LHCN-M2 (cell line): ENCODE results near the gene FUT7. TPM values are rescaled to one million over a fixed set of nuclear protein-coding genes. Genes with fewer than 3 reads are reported as not detected.
"Not testable (repeated sequence)": the region's sequence is repeated elsewhere in the genome, so short reads cannot be mapped to it uniquely, and the experiment has no call there.

Source experiments
- DNase-seq: peaks from one replicate; pipeline ENCODE4 v3.0.0-alpha.2; 2012; ENCODE audit warnings: low read depth
- total RNA-seq: library from RNA; depleted of rRNA; stranded (reverse); fragments of >200 nt; gene quantifications from 2 replicates; pipeline ENCODE4 v1.2.3, GENCODE V29; 2014

The FUT7 gene
- total RNA-seq, 1 experiment from 2014 or later = not detected

GRCh38 chr9:137034039-137034708 is 2.3 kb upstream of the FUT7 start:
- DNase-seq = no peak

- not testable (repeated sequence) for DNase-seq
Observed at GRCh38 chr9:137033481-137033880, 1.6 kb upstream of the FUT7 start.

GRCh38 chr9:137032858-137033257 is 970 bp upstream of the FUT7 start:
- no peak for DNase-seq

- DNase-seq = no peak
Observed at GRCh38 chr9:137030538-137031527, 1.1 kb downstream of the FUT7 start.

- no peak for DNase-seq
Observed at GRCh38 chr9:137030006-137030405, 1.9 kb downstream of the FUT7 start.

- peak; percentile 50 for DNase-seq
Observed at GRCh38 chr9:137029058-137029936, 2.6 kb downstream of the FUT7 start.

GRCh38 chr9:137028263-137029057 is 3.4 kb downstream of the FUT7 start:
- peak; percentile 38 for DNase-seq

- no peak for DNase-seq
Observed at GRCh38 chr9:137027369-137028262, 4.3 kb downstream of the FUT7 start, which contains the start of gene ABCA2. TSS of gene ABCA2 (minus strand) at chr9:137028237. CDS start at chr9:137028140, 97 bp downstream.

GRCh38 chr9:137026828-137027227 is 5.1 kb downstream of the FUT7 start:
- DNase-seq = no peak

GRCh38 chr9:137026384-137026783 is 5.5 kb downstream of the FUT7 start:
- DNase-seq = no peak

GRCh38 chr9:137025517-137025966 is 6.3 kb downstream of the FUT7 start:
- no peak for DNase-seq

GRCh38 chr9:137023583-137023991 is 8.3 kb downstream of the FUT7 start:
- DNase-seq = no peak

GRCh38 chr9:137023157-137023556 is 8.7 kb downstream of the FUT7 start:
- no peak for DNase-seq

- DNase-seq = no peak
Observed at GRCh38 chr9:137022662-137023008, 9.3 kb downstream of the FUT7 start.

- peak; percentile 53 for DNase-seq
Observed at GRCh38 chr9:137021979-137022661, 9.8 kb downstream of the FUT7 start.

- DNase-seq = no peak
Observed at GRCh38 chr9:137021568-137021978, 10.3 kb downstream of the FUT7 start.

GRCh38 chr9:137020771-137021567 is 10.9 kb downstream of the FUT7 start:
- DNase-seq = no peak
